ENCODE measurements around the gene PDZD2.

DNA sequence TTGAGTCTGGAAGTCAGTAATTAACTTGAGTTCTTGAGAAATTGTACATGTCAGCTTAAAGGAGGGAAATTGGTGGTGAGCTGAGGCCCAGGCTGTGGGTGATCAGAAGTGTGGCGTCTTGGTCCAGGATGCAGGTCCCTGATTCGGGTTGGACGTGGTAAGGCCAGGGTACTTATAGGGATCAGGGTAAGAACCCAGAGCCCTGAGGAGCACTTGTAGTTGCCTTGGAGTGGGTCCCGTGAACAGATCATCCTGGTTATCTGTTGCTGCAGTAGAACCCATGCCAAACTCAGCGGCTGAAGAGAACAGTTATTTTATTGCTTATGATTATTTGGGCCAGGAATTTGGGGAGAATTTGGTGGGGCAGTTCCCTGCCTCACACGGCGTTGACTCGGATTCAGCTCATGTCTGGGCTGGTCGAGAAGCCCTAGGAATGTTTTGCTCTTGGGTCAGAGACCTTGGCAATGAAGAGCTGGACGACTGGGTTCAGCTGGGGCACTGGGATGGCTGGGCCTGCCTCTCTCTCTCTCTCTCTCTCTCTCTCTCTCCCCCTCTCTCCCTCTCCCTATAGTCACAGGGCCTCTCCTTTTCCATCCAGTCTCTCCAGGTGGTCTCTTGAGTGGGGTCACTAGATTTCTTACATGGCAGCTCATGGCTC is 73.1 kb downstream of the PDZD2 start:
- TF ChIP-seq, protein P1, sequence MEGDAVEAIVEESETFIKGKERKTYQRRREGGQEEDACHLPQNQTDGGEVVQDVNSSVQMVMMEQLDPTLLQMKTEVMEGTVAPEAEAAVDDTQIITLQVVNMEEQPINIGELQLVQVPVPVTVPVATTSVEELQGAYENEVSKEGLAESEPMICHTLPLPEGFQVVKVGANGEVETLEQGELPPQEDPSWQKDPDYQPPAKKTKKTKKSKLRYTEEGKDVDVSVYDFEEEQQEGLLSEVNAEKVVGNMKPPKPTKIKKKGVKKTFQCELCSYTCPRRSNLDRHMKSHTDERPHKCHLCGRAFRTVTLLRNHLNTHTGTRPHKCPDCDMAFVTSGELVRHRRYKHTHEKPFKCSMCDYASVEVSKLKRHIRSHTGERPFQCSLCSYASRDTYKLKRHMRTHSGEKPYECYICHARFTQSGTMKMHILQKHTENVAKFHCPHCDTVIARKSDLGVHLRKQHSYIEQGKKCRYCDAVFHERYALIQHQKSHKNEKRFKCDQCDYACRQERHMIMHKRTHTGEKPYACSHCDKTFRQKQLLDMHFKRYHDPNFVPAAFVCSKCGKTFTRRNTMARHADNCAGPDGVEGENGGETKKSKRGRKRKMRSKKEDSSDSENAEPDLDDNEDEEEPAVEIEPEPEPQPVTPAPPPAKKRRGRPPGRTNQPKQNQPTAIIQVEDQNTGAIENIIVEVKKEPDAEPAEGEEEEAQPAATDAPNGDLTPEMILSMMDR (IDR thresholded peaks at IDR 0.05), result no peak
- TF ChIP-seq POLR2A (IDR thresholded peaks at IDR 0.05) (no peak), EP300 (IDR thresholded peaks at IDR 0.05) (no peak), POLR2AphosphoS5 (IDR thresholded peaks at IDR 0.05) (no peak)

Measured in sigmoid colon (tissue), 4 donors.